Coronary artery (tissue), 2 donors: ENCODE measurements around the gene KCNQ2.

Experiments
- DNase-seq: peaks from one replicate; pipeline ENCODE4 v3.0.0-alpha.2; 2017; ENCODE audit warnings: low spot score
- H3K27ac ChIP-seq, 2 donors: fragments of 200-600 bp; sonication (generic); one replicate each; pipeline ENCODE4 v1.5.1; 2016 to 2019
- H3K4me3 ChIP-seq: fragments of 200-600 bp; sonication (generic); 2 replicates; pipeline ENCODE4 v1.5.1; 2016; ENCODE audit warnings: mild to moderate bottlenecking, moderate library complexity
- TF ChIP-seq, protein P1 (sequence below): fragments of 200-600 bp; sonication (generic); IDR thresholded peaks from one replicate; pipeline ENCODE4 v1.5.1; 2019; ENCODE audit warnings: antibody characterized with exemption

Gene KCNQ2

DNA sequence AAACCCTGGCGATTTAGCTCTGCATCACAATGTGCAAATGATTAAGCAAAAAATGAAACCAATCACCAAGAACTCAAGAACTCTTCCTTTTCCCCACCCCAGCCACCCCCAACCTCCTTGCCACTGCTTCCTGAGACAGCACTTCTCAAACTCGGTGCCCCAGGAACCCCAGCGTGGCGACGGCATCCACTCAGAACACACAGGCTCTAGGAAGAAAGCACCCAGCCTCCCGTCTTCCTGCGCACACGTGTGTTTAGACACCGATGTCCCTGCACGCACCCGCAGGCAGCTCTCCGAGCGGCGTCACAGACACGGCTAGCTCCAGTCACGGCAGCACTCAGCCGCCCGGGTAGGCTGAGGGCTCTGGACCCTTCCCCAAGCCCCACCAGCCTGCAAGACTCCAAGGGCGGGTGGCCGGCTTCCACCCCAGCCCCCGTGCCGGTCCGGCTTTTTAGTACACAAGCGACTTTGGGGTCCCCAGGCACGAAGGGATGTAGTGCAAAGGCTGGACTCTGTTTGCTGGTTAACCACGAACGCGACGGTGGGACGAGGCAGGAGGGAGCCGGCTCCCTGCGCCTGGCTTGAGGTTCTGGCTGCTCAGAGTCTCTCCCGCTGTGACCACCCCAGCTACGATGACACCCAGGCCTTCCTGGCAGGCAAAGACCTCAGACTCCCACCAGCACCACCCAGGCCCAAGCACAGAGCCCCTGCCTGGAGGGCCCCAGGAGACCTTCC is 51.9 kb downstream of the KCNQ2 start:
- TF ChIP-seq, protein P1, sequence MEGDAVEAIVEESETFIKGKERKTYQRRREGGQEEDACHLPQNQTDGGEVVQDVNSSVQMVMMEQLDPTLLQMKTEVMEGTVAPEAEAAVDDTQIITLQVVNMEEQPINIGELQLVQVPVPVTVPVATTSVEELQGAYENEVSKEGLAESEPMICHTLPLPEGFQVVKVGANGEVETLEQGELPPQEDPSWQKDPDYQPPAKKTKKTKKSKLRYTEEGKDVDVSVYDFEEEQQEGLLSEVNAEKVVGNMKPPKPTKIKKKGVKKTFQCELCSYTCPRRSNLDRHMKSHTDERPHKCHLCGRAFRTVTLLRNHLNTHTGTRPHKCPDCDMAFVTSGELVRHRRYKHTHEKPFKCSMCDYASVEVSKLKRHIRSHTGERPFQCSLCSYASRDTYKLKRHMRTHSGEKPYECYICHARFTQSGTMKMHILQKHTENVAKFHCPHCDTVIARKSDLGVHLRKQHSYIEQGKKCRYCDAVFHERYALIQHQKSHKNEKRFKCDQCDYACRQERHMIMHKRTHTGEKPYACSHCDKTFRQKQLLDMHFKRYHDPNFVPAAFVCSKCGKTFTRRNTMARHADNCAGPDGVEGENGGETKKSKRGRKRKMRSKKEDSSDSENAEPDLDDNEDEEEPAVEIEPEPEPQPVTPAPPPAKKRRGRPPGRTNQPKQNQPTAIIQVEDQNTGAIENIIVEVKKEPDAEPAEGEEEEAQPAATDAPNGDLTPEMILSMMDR: no peak
- no peak for DNase-seq
- H3K4me3 ChIP-seq: no peak overlapping the region
- H3K27ac ChIP-seq: no peak overlapping the region

DNA sequence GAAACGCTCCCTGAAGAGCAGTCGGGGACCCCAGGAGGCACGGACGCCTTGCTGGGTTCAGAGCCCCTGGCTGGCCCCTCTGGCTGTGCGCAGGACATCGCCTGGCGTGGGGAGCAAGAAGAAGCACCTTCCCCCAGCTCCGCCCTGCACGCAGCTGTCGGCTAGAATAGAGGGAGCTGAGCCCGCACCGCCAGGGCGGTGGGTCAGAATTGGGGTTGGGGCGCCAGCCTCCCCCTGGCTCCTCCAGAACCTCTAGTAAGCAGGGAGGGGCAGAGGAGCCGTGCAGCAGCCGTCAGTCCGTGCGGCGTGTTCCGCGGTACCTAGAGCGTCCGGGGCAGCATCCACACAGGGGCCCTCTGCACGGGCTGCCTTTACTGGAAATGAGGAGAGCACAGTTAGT is 53.2 kb downstream of the KCNQ2 start:
- no peak for DNase-seq
- Histone ChIP-seq H3K27ac (no peak overlapping the region), H3K4me3 (no peak overlapping the region)
- TF ChIP-seq, protein P1: no peak

DNA sequence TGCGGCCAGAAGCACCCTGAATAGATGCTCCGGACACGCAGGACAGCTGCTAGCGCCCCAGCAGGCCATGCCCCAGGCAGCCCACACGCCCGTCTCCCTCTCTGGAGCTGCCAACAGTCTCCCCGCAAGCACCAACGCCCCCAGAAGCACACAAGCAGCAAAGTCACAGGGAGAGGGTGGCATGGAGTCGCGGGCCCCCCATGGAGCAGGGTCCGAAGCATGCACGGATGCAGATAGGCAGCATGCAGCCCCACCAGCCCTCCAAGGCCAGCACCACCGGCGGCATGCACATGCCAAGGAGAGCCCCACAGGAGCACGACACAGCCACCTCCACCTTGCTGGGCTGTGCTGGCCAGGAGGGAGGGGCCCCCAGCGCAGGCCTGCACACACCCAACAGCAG is 53.8 kb downstream of the KCNQ2 start:
- Histone ChIP-seq H3K4me3 (no peak overlapping the region), H3K27ac (no peak overlapping the region)
- DNase-seq: no peak
- TF ChIP-seq, protein P1: no peak

DNA sequence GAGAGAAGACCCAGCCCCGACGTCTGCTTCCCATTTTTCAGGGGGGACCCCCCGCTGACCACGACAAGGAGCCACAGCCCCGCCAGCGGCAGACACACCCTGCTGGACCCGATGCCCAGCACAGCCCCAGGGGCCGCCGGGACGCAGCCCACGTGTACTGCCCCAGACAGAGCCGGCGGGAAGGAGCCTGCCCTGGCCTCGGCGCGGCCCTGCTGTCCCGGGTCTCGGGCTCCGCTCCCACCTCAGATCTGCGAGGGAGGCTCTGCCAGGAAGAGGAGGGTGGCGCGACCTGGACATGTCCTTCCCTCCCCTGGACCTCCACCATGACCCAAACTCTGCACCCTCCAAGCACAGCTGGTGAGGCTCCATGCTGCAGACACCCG is 54.7 kb downstream of the KCNQ2 start:
- Histone ChIP-seq H3K4me3 (no peak overlapping the region), H3K27ac (no peak overlapping the region)
- TF ChIP-seq, protein P1: no peak
- no peak for DNase-seq

DNA sequence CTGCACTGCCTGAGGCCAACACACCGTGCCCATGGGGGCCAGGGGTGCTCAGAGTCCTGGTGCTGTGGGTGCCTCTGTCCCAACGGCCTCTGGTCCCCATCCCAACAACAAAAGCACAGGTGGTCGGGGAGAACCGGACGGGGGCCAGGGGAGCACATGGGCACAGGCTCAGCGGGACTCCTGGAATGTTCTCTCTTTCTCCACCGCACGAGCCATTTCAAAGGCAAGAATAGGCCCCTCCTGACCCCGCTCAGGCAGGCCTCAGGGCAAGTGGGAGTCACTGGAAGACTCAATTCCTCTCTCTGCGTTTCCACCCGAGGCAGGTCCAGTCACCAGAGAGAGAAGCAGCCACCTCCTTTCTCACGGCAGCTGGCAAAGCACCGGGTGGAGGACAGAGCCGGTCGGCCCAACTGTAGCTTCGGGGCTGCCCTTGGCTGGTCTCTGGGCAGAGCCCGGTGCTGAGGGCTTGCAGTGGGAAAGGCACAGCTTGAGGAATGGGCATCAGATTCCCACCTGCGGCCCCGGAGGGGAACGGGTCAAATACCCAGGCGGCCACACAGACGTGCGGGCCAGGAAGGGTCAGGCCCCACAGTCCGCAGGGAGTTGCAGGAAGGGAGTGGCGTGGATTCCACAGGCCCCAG is 55.2 kb downstream of the KCNQ2 start:
- Histone ChIP-seq H3K4me3 (no peak overlapping the region), H3K27ac (no peak overlapping the region)
- TF ChIP-seq, protein P1: no peak
- no peak for DNase-seq

DNA sequence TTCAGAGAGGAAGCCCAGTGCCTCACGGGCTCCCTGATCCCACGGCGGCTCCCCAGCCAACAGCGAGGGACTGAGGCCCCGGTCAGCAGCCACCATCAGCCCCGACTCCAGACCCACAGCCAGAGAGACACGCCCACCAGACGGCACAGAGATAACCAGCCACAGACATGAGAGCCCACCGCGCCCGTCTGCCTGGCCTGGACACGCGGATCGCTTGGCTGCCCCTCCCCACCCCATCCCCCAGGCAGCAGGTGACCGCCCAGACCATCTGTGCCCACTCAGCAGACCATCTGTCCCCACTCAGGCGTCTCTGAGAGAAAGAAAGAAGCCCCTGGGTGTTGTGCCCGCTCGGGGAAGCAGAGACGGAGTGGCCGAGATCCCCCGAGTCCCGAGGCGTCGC is 55.8 kb downstream of the KCNQ2 start:
- no peak overlapping the region for H3K27ac ChIP-seq
- TF ChIP-seq, protein P1: no peak
- no peak overlapping the region for H3K4me3 ChIP-seq
- no peak for DNase-seq
